RWPE2 (cell line): ENCODE results near the gene COPRS.

Experiments used
- ATAC-seq: fragments of 200-7000 bp; cut with Tn5 transposase; 3 replicates; pipeline ENCODE4 v1.9.1; 2021; ENCODE audit warnings: low read depth
- DNase-seq: peaks from one replicate; pipeline ENCODE4 v3.0.0-alpha.2; 2020; ENCODE audit warnings: low spot score
- H3K27ac ChIP-seq: fragments of 450-650 bp; 2 replicates; pipeline ENCODE4 v1.5.1; 2017; ENCODE audit warnings: mild to moderate bottlenecking; ENCODE audit not compliant: poor library complexity, severe bottlenecking
- H3K27me3 ChIP-seq: fragments of 250-450 bp; sonication (Bioruptor Pico); 2 replicates; pipeline ENCODE4 v1.5.1; 2021; ENCODE audit warnings: mild to moderate bottlenecking, moderate library complexity; ENCODE audit not compliant: insufficient read depth, poor library complexity, severe bottlenecking
- H3K36me3 ChIP-seq: fragments of 250-450 bp; sonication (Bioruptor Pico); 2 replicates; pipeline ENCODE4 v1.5.1; 2020; ENCODE audit warnings: low read depth, mild to moderate bottlenecking, moderate library complexity
- H3K4me1 ChIP-seq: fragments of 250-450 bp; sonication (Bioruptor Pico); 2 replicates; pipeline ENCODE4 v1.5.1; 2021; ENCODE audit warnings: mild to moderate bottlenecking, moderate library complexity; ENCODE audit not compliant: insufficient read depth, poor library complexity, severe bottlenecking
- H3K4me3 ChIP-seq: fragments of 250-450 bp; sonication (Bioruptor Pico); 2 replicates; pipeline ENCODE4 v1.5.1; 2021; ENCODE audit warnings: mild to moderate bottlenecking, moderate library complexity; ENCODE audit not compliant: severe bottlenecking
- H3K9me3 ChIP-seq: fragments of 250-450 bp; sonication (Bioruptor Pico); 2 replicates; pipeline ENCODE4 v1.5.1; 2021; ENCODE audit warnings: mild to moderate bottlenecking, moderate library complexity; ENCODE audit not compliant: severe bottlenecking
- CTCF ChIP-seq: fragments of 450-650 bp; IDR thresholded peaks from one replicate; pipeline ENCODE4 v1.5.1; 2017; ENCODE audit warnings: mild to moderate bottlenecking, moderate library complexity; ENCODE audit not compliant: poor library complexity, severe bottlenecking

COPRS gene

GRCh38 chr17:31878703-31879073 lies 19.6 kb upstream of the COPRS start:
- ATAC-seq (no peak), DNase-seq (no peak)
- no peak for TF ChIP-seq CTCF
- Histone ChIP-seq H3K36me3 (peaks cover 87% of the 10 kb centered on the region), H3K9me3 (no peaks in the 10 kb centered on the region), H3K27me3 (no peaks in the 10 kb centered on the region), H3K4me3 (no peak overlapping the region), H3K4me1 (no peaks in the 10 kb centered on the region), H3K27ac (no peak overlapping the region)

DNA sequence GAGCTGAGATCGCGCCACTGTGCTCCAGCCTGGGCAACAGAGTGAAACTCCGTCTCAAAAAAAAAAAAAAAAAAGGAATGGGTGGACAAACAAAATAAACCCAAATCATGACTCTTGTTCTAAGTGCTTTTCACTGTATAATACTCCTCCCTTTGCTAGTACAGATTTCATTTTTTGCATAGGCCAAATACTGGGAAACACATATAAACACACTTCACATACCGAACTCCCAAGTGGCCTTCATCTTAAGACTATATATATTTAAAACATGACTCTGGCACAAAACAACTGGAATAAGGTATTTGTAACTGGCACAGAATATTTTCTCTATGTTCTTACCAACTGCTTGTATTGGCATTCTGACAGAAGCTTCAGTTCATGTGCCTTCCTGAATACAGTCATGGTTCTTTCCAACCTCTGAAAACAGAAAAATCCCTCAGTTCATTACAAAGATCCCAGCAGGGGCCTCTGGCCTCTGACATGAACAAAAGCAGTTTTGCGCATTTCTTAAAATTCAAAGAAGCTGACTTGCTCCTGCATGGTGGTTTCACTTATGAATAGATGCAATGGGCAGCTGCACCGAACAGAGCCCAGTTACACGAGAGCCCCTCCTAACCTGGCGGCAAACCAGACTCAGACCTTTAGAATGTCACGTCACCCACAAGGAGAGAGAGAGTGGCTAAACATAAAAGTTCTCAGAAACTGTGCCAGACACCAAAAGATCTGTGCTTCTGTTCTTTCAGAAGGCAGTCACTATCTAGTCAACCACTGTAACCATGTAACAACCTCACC lies 19.1 kb upstream of the COPRS start:
- no peak for ATAC-seq
- Histone ChIP-seq H3K27me3 (no peaks in the 10 kb centered on the region), H3K4me1 (no peaks in the 10 kb centered on the region), H3K36me3 (peaks cover 87% of the 10 kb centered on the region), H3K27ac (no peak overlapping the region), H3K4me3 (no peak overlapping the region), H3K9me3 (no peaks in the 10 kb centered on the region)
- no peak for TF ChIP-seq CTCF
- DNase-seq, result no peak

- no peak for TF ChIP-seq CTCF
- Histone ChIP-seq H3K4me1 (no peaks in the 10 kb centered on the region), H3K36me3 (peaks cover 87% of the 10 kb centered on the region), H3K27me3 (no peaks in the 10 kb centered on the region), H3K9me3 (no peaks in the 10 kb centered on the region), H3K27ac (no peak overlapping the region), H3K4me3 (no peak overlapping the region)
- ATAC-seq, result no peak
- DNase-seq, result no peak
Measured at GRCh38 chr17:31877341-31877740, 18.3 kb upstream of the COPRS start.

- Histone ChIP-seq H3K4me1 (no peaks in the 10 kb centered on the region), H3K4me3 (no peak overlapping the region), H3K9me3 (no peaks in the 10 kb centered on the region), H3K27me3 (no peaks in the 10 kb centered on the region), H3K36me3 (peaks cover 92% of the 10 kb centered on the region), H3K27ac (no peak overlapping the region)
- DNase-seq, result no peak
- ATAC-seq, result no peak
- TF ChIP-seq CTCF, result no peak
Measured at GRCh38 chr17:31875081-31875480, 16.0 kb upstream of the COPRS start.
